Measurements from ENCODE around the gene CALML3. TPM values are rescaled to one million over a fixed set of nuclear protein-coding genes. Genes with fewer than 3 reads are reported as not detected.

CALML3 gene
- total and polyA plus RNA-seq, 2 of the 13 experiments (the other 11 are each of a cell fraction or from before 2014, with no cell fraction given): not detected

DNA sequence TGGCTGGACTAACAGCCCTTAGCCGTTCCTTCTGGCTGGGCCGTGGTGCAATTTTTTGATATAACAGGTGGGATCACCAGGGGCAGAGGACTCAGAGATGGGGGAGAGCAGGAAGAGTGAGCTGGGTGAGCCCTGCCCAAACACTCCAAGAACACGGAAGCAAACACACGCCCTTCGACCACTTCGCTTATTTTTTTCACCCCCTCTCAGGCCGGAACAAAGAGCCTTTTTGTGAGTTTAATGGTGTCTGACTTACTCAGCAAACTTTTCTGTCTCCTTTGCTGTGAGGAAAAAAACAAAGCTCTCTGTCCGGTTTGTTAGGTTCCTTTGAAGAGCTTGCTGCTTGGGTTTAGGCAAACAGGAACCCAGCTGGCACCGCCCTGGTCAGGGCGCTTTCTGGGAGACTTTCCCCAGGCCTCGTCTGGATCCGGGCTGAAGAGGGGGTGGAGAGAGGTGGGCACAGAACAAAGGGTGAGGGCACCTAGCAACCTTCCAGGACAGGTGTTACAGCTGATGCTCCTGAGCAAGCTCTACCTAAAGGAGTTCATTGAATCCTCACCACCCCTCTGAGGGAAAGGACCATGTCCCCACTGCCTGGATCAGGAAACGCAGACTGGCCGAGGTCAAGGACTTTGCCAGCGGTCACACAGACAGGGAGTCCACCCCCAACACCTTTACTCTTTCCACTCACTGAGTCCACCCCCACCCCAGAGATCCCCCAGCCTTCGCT is 23.3 kb downstream of the CALML3 start (continued):
- 0 out of 2 replicates have a peak, but pooled peaks have one; percentile 6 for TF ChIP-seq ZNF430 (CRISPR knock-in tag; IDR thresholded peaks at IDR 0.05)
- TF ChIP-seq, protein P1, sequence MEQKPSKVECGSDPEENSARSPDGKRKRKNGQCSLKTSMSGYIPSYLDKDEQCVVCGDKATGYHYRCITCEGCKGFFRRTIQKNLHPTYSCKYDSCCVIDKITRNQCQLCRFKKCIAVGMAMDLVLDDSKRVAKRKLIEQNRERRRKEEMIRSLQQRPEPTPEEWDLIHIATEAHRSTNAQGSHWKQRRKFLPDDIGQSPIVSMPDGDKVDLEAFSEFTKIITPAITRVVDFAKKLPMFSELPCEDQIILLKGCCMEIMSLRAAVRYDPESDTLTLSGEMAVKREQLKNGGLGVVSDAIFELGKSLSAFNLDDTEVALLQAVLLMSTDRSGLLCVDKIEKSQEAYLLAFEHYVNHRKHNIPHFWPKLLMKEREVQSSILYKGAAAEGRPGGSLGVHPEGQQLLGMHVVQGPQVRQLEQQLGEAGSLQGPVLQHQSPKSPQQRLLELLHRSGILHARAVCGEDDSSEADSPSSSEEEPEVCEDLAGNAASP (CRISPR knock-in tag; IDR thresholded peaks at IDR 0.05; ENCODE audit: borderline replicate concordance): peak; percentile 10; the same call in 1 of the 2 replicates
- TF ChIP-seq, protein P2, sequence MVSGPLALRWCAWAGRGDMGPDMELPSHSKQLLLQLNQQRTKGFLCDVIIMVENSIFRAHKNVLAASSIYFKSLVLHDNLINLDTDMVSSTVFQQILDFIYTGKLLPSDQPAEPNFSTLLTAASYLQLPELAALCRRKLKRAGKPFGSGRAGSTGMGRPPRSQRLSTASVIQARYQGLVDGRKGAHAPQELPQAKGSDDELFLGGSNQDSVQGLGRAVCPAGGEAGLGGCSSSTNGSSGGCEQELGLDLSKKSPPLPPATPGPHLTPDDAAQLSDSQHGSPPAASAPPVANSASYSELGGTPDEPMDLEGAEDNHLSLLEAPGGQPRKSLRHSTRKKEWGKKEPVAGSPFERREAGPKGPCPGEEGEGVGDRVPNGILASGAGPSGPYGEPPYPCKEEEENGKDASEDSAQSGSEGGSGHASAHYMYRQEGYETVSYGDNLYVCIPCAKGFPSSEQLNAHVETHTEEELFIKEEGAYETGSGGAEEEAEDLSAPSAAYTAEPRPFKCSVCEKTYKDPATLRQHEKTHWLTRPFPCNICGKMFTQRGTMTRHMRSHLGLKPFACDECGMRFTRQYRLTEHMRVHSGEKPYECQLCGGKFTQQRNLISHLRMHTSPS (CRISPR knock-in tag; IDR thresholded peaks at IDR 0.05; ENCODE audit: low read depth): peak; percentile 91
- TF ChIP-seq FOSL2 (CRISPR knock-in tag; IDR thresholded peaks at IDR 0.05): peak; percentile 43
- no peak for TF ChIP-seq ZBTB42 (CRISPR knock-in tag; IDR thresholded peaks at IDR 0.05)
- TF ChIP-seq ELF1 (CRISPR knock-in tag; IDR thresholded peaks at IDR 0.05): peak; percentile 68; the same call in 1 of the 2 replicates
- TF ChIP-seq, protein P3, sequence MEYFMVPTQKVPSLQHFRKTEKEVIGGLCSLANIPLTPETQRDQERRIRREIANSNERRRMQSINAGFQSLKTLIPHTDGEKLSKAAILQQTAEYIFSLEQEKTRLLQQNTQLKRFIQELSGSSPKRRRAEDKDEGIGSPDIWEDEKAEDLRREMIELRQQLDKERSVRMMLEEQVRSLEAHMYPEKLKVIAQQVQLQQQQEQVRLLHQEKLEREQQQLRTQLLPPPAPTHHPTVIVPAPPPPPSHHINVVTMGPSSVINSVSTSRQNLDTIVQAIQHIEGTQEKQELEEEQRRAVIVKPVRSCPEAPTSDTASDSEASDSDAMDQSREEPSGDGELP (IDR thresholded peaks at IDR 0.05; ENCODE audit: borderline replicate concordance, low read depth): peak; percentile 78
- TF ChIP-seq, protein P4, sequence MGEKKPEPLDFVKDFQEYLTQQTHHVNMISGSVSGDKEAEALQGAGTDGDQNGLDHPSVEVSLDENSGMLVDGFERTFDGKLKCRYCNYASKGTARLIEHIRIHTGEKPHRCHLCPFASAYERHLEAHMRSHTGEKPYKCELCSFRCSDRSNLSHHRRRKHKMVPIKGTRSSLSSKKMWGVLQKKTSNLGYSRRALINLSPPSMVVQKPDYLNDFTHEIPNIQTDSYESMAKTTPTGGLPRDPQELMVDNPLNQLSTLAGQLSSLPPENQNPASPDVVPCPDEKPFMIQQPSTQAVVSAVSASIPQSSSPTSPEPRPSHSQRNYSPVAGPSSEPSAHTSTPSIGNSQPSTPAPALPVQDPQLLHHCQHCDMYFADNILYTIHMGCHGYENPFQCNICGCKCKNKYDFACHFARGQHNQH (CRISPR knock-in tag; IDR thresholded peaks at IDR 0.05): no peak
- no peak for TF ChIP-seq ATRX (CRISPR knock-in tag; IDR thresholded peaks at IDR 0.05; ENCODE audit: borderline replicate concordance)
- peak in 1 of 2 experiments; percentile 18 for TF ChIP-seq POLR2A (IDR thresholded peaks at IDR 0.05; ENCODE audit: insufficient read depth in 1 of 2, low read depth in 2 of 2, low read length in 2 of 2)
- TF ChIP-seq REPIN1 (CRISPR knock-in tag; IDR thresholded peaks at IDR 0.05; ENCODE audit: borderline replicate concordance, low read depth): no peak
- TF ChIP-seq ZSCAN30 (CRISPR knock-in tag; IDR thresholded peaks at IDR 0.05): no peak
- no peak; the same call in 1 of the 2 replicates for TF ChIP-seq SP2 (CRISPR knock-in tag; IDR thresholded peaks at IDR 0.05)
- TF ChIP-seq ZNF766 (CRISPR knock-in tag; IDR thresholded peaks at IDR 0.05; ENCODE audit: borderline replicate concordance): peak; percentile 32; the same call in 1 of the 2 replicates
- TF ChIP-seq, protein P5, sequence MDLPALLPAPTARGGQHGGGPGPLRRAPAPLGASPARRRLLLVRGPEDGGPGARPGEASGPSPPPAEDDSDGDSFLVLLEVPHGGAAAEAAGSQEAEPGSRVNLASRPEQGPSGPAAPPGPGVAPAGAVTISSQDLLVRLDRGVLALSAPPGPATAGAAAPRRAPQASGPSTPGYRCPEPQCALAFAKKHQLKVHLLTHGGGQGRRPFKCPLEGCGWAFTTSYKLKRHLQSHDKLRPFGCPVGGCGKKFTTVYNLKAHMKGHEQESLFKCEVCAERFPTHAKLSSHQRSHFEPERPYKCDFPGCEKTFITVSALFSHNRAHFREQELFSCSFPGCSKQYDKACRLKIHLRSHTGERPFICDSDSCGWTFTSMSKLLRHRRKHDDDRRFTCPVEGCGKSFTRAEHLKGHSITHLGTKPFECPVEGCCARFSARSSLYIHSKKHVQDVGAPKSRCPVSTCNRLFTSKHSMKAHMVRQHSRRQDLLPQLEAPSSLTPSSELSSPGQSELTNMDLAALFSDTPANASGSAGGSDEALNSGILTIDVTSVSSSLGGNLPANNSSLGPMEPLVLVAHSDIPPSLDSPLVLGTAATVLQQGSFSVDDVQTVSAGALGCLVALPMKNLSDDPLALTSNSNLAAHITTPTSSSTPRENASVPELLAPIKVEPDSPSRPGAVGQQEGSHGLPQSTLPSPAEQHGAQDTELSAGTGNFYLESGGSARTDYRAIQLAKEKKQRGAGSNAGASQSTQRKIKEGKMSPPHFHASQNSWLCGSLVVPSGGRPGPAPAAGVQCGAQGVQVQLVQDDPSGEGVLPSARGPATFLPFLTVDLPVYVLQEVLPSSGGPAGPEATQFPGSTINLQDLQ (CRISPR knock-in tag; IDR thresholded peaks at IDR 0.05): no peak
- peak; percentile 16; the same call in 1 of the 2 replicates for TF ChIP-seq KDM4B (CRISPR knock-in tag; IDR thresholded peaks at IDR 0.05)
- TF ChIP-seq DMAP1 (CRISPR knock-in tag; IDR thresholded peaks at IDR 0.05): peak; percentile 39; the same call in 1 of the 2 replicates
- peak; percentile 21 for TF ChIP-seq SKI (IDR thresholded peaks at IDR 0.05; ENCODE audit: partially characterized antibody)
- TF ChIP-seq BCL6 (CRISPR knock-in tag; IDR thresholded peaks at IDR 0.05): peak; percentile 39; the same call in 1 of the 2 replicates
- TF ChIP-seq ZNF484 (CRISPR knock-in tag; IDR thresholded peaks at IDR 0.05; ENCODE audit: borderline replicate concordance, low read depth): no peak
- no peak for TF ChIP-seq ZNF562 (CRISPR knock-in tag; IDR thresholded peaks at IDR 0.05; ENCODE audit: borderline replicate concordance)
- no peak for TF ChIP-seq ZNF713 (CRISPR knock-in tag; IDR thresholded peaks at IDR 0.05)

Data from HepG2 (cell line).